Measurements from ENCODE around the gene POLA1. TPM values are rescaled to one million over a fixed set of nuclear protein-coding genes. Genes with fewer than 3 reads are reported as not detected.
"Not testable (repeated sequence)": the region's sequence is repeated elsewhere in the genome, so short reads cannot be mapped to it uniquely, and the experiment has no call there.

POLA1 gene
- total and polyA plus RNA-seq, 3 experiments from 2014 or later: 6.2 to 43.1 (median 42.5) TPM

DNA sequence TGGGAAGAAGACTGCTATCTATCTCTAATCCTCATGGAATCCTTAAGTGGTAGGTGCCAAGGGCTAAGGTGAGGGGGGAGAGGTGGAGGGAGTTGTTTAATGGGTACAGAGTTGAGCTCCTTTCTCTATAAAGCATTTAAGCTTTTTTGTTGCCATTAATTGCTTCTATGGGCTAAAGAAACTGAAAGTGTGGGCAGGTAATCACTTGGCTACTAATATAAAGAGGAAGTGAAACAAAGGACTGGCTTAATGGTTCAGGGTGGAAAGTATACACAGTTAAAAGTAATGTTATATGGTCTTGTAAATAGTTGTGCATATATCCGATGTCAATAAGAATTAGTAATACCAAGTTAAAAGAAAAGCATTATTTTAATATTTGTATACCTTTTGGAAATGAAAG is 83.9 kb downstream of the POLA1 start:
- H3K36me3 ChIP-seq (ENCODE audit: insufficient read depth, low read length): no peaks in the 10 kb centered on the region
- no peak overlapping the region for H3K27ac Mint-ChIP-seq
- H3K4me3 ChIP-seq (ENCODE audit: low read length): no peak overlapping the region
- no peak overlapping the region for H3K4me3 Mint-ChIP-seq
- peaks cover 0 to 18% (median 3%) of the 10 kb centered on the region in 3 donors for H3K36me3 Mint-ChIP-seq
- no peaks in the 10 kb centered on the region for H3K27me3 ChIP-seq (ENCODE audit: insufficient read depth, low read length, poor library complexity, severe bottlenecking)
- CTCF ChIA-PET: interaction anchor here (0.6 kb wide), 1 partner anchor 9 kb away, joined by 4 read pairs; no protein-coding TSS in a partner anchor
- POLR2A ChIA-PET: no interaction called here
- H3K27me3 Mint-ChIP-seq: peaks cover 0 to 6% of the 10 kb centered on the region in 2 donors
- H3K4me1 Mint-ChIP-seq: peaks cover 0 to 8% (median 6%) of the 10 kb centered on the region in 3 donors
- no peak overlapping the region for H3K27ac ChIP-seq (ENCODE audit: low read depth, low read length)
- no peaks in the 10 kb centered on the region for H3K9me3 Mint-ChIP-seq
- H3K4me1 ChIP-seq (ENCODE audit: insufficient read depth, low read length): no peaks in the 10 kb centered on the region
- no peak for DNase-seq
- H3K9me3 ChIP-seq (ENCODE audit: low read length): no peaks in the 10 kb centered on the region

DNA sequence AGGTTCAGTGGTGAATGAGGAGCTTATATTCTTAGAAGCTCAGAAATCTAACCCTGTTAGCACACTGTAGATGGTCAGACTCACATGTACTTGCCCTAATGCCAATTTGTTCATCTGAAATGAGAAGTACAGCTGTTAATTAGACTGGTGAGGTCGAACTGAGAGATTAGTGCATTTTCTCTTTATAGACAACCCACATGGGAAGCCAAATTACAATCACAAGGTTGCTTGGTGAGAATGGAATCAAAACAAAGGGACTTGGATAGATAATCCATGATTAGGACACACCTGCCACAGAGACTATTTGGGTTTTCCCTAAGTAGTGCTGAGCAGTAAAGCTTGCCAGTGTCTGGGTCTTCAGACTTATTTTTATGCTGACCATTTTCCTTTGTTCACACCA is 88.3 kb downstream of the POLA1 start:
- peaks cover 0 to 6% of the 10 kb centered on the region in 2 donors for H3K27me3 Mint-ChIP-seq
- H3K4me3 Mint-ChIP-seq: no peak overlapping the region
- H3K4me3 ChIP-seq (ENCODE audit: low read length): no peak overlapping the region
- H3K4me1 Mint-ChIP-seq: peaks cover 0 to 5% (median 2%) of the 10 kb centered on the region in 3 donors
- no peak overlapping the region for H3K27ac ChIP-seq (ENCODE audit: low read depth, low read length)
- no peak overlapping the region for H3K27ac Mint-ChIP-seq
- DNase-seq: no peak
- H3K9me3 ChIP-seq (ENCODE audit: low read length): no peaks in the 10 kb centered on the region
- no peaks in the 10 kb centered on the region for H3K36me3 ChIP-seq (ENCODE audit: insufficient read depth, low read length)
- H3K9me3 Mint-ChIP-seq: no peaks in the 10 kb centered on the region
- no peaks in the 10 kb centered on the region for H3K4me1 ChIP-seq (ENCODE audit: insufficient read depth, low read length)
- H3K36me3 Mint-ChIP-seq: peaks cover 2 to 25% (median 3%) of the 10 kb centered on the region in 3 donors
- no peaks in the 10 kb centered on the region for H3K27me3 ChIP-seq (ENCODE audit: insufficient read depth, low read length, poor library complexity, severe bottlenecking)
- CTCF ChIA-PET: no interaction called here
- POLR2A ChIA-PET: no interaction called here

DNA sequence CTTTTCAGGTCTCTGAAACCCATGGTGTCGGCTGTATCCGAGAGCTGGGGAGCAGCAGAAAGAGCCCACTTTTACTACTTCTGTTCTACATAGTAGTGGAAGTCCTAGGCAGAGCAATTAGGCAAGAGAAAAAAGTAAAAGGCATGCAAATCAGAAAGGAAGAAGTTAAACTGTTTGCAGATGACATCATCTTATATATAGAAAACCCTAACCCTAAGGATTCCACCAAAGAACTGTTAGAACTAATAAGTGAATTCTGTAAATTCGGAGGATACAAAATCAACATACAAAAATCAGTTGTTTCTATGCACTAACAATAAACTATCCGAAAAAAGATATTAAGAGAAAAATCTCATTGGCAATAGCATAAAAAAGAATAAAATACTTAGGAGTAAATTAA is 95.3 kb downstream of the POLA1 start:
- H3K9me3 ChIP-seq (ENCODE audit: low read length): no peaks in the 10 kb centered on the region
- Mint-ChIP-seq H3K36me3 (peaks cover 2 to 24% (median 13%) of the 10 kb centered on the region in 3 donors), H3K4me1 (no peaks in the 10 kb centered on the region), H3K27me3 (no peaks in the 10 kb centered on the region), H3K9me3 (no peaks in the 10 kb centered on the region), H3K27ac (no peak overlapping the region), H3K4me3 (no peak overlapping the region)
- ChIA-PET CTCF (no interaction called here), POLR2A (no interaction called here)
- no peaks in the 10 kb centered on the region for H3K4me1 ChIP-seq (ENCODE audit: insufficient read depth, low read length)
- H3K27ac ChIP-seq (ENCODE audit: low read depth, low read length): no peak overlapping the region
- no peaks in the 10 kb centered on the region for H3K36me3 ChIP-seq (ENCODE audit: insufficient read depth, low read length)
- no peak overlapping the region for H3K4me3 ChIP-seq (ENCODE audit: low read length)
- H3K27me3 ChIP-seq (ENCODE audit: insufficient read depth, low read length, poor library complexity, severe bottlenecking): no peaks in the 10 kb centered on the region
- no peak for DNase-seq

DNA sequence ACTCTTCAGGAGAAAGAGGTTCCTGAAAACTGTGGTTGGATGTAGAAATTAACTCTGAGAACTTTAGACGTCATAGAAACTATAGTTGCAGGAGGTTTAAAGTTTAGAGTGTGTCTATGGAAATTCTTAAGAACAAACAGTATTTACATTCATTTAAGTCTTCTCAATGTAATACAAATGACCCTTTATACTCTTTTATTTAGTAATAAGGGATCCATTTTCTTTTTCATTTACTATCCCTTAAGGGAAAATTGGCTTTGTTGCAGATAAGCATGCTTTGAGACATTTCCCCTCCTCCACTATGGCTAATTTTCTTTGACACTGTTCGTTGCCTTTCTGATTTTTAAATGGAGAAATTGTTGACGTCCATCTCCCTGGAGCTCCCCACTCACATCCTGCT is 96.4 kb downstream of the POLA1 start:
- Mint-ChIP-seq H3K27ac (no peak overlapping the region), H3K4me1 (no peaks in the 10 kb centered on the region), H3K9me3 (no peaks in the 10 kb centered on the region), H3K36me3 (peaks cover 2 to 22% (median 17%) of the 10 kb centered on the region in 3 donors), H3K4me3 (no peak overlapping the region), H3K27me3 (no peaks in the 10 kb centered on the region)
- Histone ChIP-seq H3K4me1 (ENCODE audit: insufficient read depth, low read length) (no peaks in the 10 kb centered on the region), H3K36me3 (ENCODE audit: insufficient read depth, low read length) (no peaks in the 10 kb centered on the region), H3K27me3 (ENCODE audit: insufficient read depth, low read length, poor library complexity, severe bottlenecking) (no peaks in the 10 kb centered on the region), H3K9me3 (ENCODE audit: low read length) (no peaks in the 10 kb centered on the region), H3K27ac (ENCODE audit: low read depth, low read length) (no peak overlapping the region), H3K4me3 (ENCODE audit: low read length) (no peak overlapping the region)
- ChIA-PET CTCF (no interaction called here), POLR2A (interaction anchor here (0.8 kb wide), 1 partner anchor 531 kb away, joined by 3 read pairs; no protein-coding TSS in a partner anchor)
- no peak for DNase-seq

DNA sequence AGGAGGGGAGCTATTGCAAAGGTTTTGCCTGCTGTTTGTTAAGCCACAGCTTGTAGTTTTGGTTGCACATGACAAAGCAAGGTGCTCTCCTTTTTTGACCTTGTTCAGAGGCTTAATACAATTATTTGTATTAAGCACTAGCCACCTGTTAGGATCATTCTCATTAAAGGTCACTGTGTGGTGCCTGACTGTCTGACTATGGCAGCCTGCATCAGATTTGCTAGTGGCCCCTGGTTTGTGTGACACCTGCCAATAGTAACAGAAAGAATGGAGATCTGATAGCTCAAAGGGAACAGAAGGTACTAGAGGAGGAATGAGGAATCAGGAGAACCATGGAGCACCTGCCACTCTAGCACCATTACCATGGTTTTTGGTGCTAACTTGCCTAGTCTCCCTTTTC is 102.5 kb downstream of the POLA1 start:
- H3K4me1 Mint-ChIP-seq: no peaks in the 10 kb centered on the region
- POLR2A ChIA-PET: no interaction called here

DNA sequence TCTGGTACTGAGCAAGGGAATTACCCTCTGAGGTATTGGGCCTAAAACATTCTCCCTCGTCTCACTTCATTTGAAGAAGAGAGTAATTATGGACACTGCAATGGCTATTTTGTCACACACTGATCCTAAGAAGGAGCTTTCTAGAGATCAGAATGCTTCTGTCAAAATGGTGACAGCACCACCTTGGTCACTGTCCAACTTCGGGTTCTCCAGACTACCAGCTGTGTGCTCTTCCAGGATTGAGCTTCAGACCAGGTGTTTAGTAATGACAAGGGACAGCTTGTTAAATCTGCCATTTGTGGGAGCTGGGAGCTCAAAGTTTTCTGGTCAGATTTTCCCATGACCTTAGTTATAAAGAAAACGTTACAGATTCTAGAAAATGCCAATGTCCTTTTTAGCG is 105.4 kb downstream of the POLA1 start:
- no peaks in the 10 kb centered on the region for H3K36me3 ChIP-seq (ENCODE audit: insufficient read depth, low read length)
- no peak overlapping the region for H3K4me3 Mint-ChIP-seq
- H3K27me3 Mint-ChIP-seq: peaks cover 0 to 1% of the 10 kb centered on the region in 2 donors
- no peak overlapping the region for H3K27ac Mint-ChIP-seq
- DNase-seq: no peak
- POLR2A ChIA-PET: no interaction called here
- H3K4me3 ChIP-seq (ENCODE audit: low read length): no peak overlapping the region
- no peaks in the 10 kb centered on the region for H3K9me3 ChIP-seq (ENCODE audit: low read length)
- no peak overlapping the region for H3K27ac ChIP-seq (ENCODE audit: low read depth, low read length)
- CTCF ChIA-PET: no interaction called here
- H3K4me1 Mint-ChIP-seq: no peaks in the 10 kb centered on the region
- H3K4me1 ChIP-seq (ENCODE audit: insufficient read depth, low read length): no peaks in the 10 kb centered on the region
- H3K36me3 Mint-ChIP-seq: peaks cover 2 to 24% (median 7%) of the 10 kb centered on the region in 3 donors
- no peaks in the 10 kb centered on the region for H3K27me3 ChIP-seq (ENCODE audit: insufficient read depth, low read length, poor library complexity, severe bottlenecking)
- peaks cover 0 to 3% (median 0%) of the 10 kb centered on the region in 5 donors for H3K9me3 Mint-ChIP-seq

More for the DNA sequence above, 102.5 kb downstream of the POLA1 start:
- DNase-seq: no peak
- Histone ChIP-seq H3K27me3 (ENCODE audit: insufficient read depth, low read length, poor library complexity, severe bottlenecking) (no peaks in the 10 kb centered on the region), H3K4me1 (ENCODE audit: insufficient read depth, low read length) (no peaks in the 10 kb centered on the region), H3K36me3 (ENCODE audit: insufficient read depth, low read length) (no peaks in the 10 kb centered on the region), H3K9me3 (ENCODE audit: low read length) (no peaks in the 10 kb centered on the region), H3K4me3 (ENCODE audit: low read length) (no peak overlapping the region), H3K27ac (ENCODE audit: low read depth, low read length) (no peak overlapping the region)
- Mint-ChIP-seq H3K9me3 (no peaks in the 10 kb centered on the region), H3K27me3 (peaks cover 0 to 1% of the 10 kb centered on the region in 2 donors), H3K4me3 (no peak overlapping the region), H3K27ac (no peak overlapping the region), H3K36me3 (peaks cover 2 to 29% (median 7%) of the 10 kb centered on the region in 3 donors)
- CTCF ChIA-PET: no interaction called here

DNA sequence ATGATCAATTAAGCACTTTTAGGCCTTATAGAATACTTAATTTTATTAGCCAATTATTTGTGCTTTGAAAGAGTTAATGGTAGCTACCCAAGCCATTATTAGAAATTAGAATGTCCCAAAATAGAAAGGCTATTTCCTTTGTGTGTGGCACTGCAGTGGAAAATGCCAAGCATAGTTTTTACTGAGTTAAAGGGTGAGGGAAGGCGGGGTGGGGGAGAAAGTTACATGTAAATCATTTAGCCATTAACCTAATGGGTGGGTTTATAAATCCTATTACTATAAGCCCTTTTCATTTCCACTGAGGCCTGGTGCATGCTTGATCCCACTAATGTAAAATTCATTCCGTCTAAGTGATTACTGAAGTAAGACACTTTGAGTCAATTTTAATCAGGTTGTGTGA is 105.8 kb downstream of the POLA1 start:
- H3K9me3 Mint-ChIP-seq: peaks cover 0 to 3% (median 0%) of the 10 kb centered on the region in 5 donors
- H3K36me3 Mint-ChIP-seq: peaks cover 2 to 22% (median 4%) of the 10 kb centered on the region in 3 donors
- H3K27ac ChIP-seq (ENCODE audit: low read depth, low read length): no peak overlapping the region
- H3K36me3 ChIP-seq (ENCODE audit: insufficient read depth, low read length): no peaks in the 10 kb centered on the region
- ChIA-PET CTCF (no interaction called here), POLR2A (no interaction called here)
- H3K27ac Mint-ChIP-seq: no peak overlapping the region
- peaks cover 0 to 1% of the 10 kb centered on the region in 2 donors for H3K27me3 Mint-ChIP-seq
- H3K4me1 Mint-ChIP-seq: no peaks in the 10 kb centered on the region
- H3K4me3 Mint-ChIP-seq: no peak overlapping the region
- H3K9me3 ChIP-seq (ENCODE audit: low read length): no peaks in the 10 kb centered on the region
- no peaks in the 10 kb centered on the region for H3K27me3 ChIP-seq (ENCODE audit: insufficient read depth, low read length, poor library complexity, severe bottlenecking)
- DNase-seq: no peak
- H3K4me1 ChIP-seq (ENCODE audit: insufficient read depth, low read length): no peaks in the 10 kb centered on the region
- no peak overlapping the region for H3K4me3 ChIP-seq (ENCODE audit: low read length)

DNA sequence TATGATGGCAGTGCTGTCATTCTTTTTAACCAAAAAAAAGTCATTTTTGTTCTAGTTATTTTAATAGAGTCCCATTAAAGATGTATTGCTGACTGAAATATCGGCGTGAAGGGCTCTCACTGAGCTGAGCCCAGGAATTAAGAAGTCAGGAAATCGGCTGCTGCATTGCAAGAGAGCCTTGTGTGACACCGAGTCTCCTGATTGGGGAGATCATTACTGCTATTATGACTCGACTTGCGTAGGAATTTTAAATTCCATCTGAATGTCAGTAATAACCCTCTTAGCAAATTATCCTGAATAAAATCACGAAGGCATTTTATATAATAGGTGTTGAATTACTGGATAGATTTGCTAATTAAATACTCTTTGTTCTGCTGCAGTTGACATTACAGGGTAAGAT is 111.5 kb downstream of the POLA1 start:
- H3K27ac ChIP-seq (ENCODE audit: low read depth, low read length): no peak overlapping the region
- no peaks in the 10 kb centered on the region for H3K9me3 ChIP-seq (ENCODE audit: low read length)
- ChIA-PET POLR2A (no interaction called here), CTCF (no interaction called here)
- no peaks in the 10 kb centered on the region for H3K27me3 ChIP-seq (ENCODE audit: insufficient read depth, low read length, poor library complexity, severe bottlenecking)
- H3K9me3 Mint-ChIP-seq: peaks cover 0 to 3% (median 0%) of the 10 kb centered on the region in 5 donors
- H3K4me3 Mint-ChIP-seq: no peak overlapping the region
- H3K27me3 Mint-ChIP-seq: peaks cover 0 to 3% of the 10 kb centered on the region in 2 donors
- DNase-seq: no peak
- no peak overlapping the region for H3K27ac Mint-ChIP-seq
- no peak overlapping the region for H3K4me3 ChIP-seq (ENCODE audit: low read length)
- no peaks in the 10 kb centered on the region for H3K36me3 ChIP-seq (ENCODE audit: insufficient read depth, low read length)
- peaks cover 7 to 13% (median 8%) of the 10 kb centered on the region in 3 donors for H3K4me1 Mint-ChIP-seq
- H3K36me3 Mint-ChIP-seq: peaks cover 0 to 9% (median 2%) of the 10 kb centered on the region in 3 donors
- H3K4me1 ChIP-seq (ENCODE audit: insufficient read depth, low read length): no peaks in the 10 kb centered on the region

DNA sequence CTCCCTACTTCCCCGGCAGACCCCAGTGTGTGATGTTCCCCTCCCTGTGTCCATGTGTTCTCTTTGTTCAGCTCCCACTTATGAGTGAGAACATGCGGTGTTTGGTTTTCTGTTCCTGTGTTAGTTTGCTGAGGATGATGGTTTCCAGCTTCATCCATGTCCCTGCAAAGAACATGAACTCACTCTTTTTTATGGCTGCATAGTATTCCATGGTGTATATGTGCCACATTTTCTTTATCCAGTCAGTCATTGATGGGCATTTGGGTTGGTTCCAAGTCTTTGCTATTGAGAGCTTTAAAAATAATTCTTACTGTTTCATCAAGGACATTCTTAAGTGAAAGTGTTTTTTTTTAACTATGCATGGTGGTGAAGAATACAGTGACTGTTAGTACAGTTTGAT is 126.1 kb downstream of the POLA1 start:
- H3K4me1 Mint-ChIP-seq; H3K4me3 ChIP-seq (ENCODE audit: low read length); H3K36me3 ChIP-seq (ENCODE audit: insufficient read depth, low read length); H3K4me1 ChIP-seq (ENCODE audit: insufficient read depth, low read length); H3K9me3 ChIP-seq (ENCODE audit: low read length); H3K9me3 Mint-ChIP-seq; CTCF ChIA-PET; POLR2A ChIA-PET; H3K4me3 Mint-ChIP-seq; H3K27me3 Mint-ChIP-seq; H3K27ac Mint-ChIP-seq; DNase-seq; H3K27ac ChIP-seq (ENCODE audit: low read depth, low read length); H3K27me3 ChIP-seq (ENCODE audit: insufficient read depth, low read length, poor library complexity, severe bottlenecking): not testable (repeated sequence)
- H3K36me3 Mint-ChIP-seq: peaks cover 0 to 38% (median 11%) of the 10 kb centered on the region in 3 donors
